ENCODE results near the gene SYDE2. TPM values are rescaled to one million over a fixed set of nuclear protein-coding genes. Genes with fewer than 3 reads are reported as not detected.
A peak's percentile ranks its signal among the peaks of the same experiment; 100 is the strongest.

Gene SYDE2
- total RNA-seq, 1 experiment from 2014 or later = 8.4 TPM

GRCh38 chr1:85115933-85116332 is 84.9 kb downstream of the SYDE2 start:
- Histone ChIP-seq H3K27me3 (replicated peaks) (no peaks in the 10 kb centered on the region), H3K4me3 (no peak overlapping the region), H3K9me3 (replicated peaks) (no peaks in the 10 kb centered on the region), H3K4me1 (replicated peaks) (no peaks in the 10 kb centered on the region), H3K36me3 (no peaks in the 10 kb centered on the region), H3K27ac (no peak overlapping the region)
- DNase-seq (ENCODE audit: low read depth in 1 of 2, low spot score in 2 of 2) = no peak

GRCh38 chr1:85111695-85112094 is 89.1 kb downstream of the SYDE2 start:
- no peaks in the 10 kb centered on the region for H3K36me3 ChIP-seq
- DNase-seq (ENCODE audit: low read depth in 1 of 2, low spot score in 2 of 2) = no peak
- no peak overlapping the region for H3K27ac ChIP-seq
- H3K27me3 ChIP-seq (replicated peaks) = peaks cover 5% of the 10 kb centered on the region; the same call in 1 of the 2 replicates
- H3K4me3 ChIP-seq = no peak overlapping the region
- H3K4me1 ChIP-seq (replicated peaks) = no peaks in the 10 kb centered on the region
- no peaks in the 10 kb centered on the region for H3K9me3 ChIP-seq (replicated peaks)

DNA sequence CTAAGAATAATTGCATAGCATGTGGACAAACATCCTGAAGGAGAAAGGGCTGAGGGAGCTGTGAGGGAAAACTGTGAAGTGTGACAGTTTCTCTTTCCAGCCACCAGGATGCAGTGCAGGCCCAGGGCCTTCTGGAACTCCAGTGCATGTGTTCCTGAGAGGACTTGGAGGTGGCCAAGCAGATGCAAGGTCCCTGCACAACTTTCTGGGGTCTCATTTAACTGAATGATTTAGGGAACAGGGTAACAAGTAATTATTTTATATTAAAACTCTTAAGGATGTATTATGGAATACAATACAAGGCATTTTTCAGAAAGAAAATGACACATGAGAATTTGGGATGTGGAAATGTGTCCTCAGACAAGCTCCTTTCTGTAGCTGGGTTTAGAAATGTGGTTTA is 91.3 kb downstream of the SYDE2 start:
- H3K36me3 ChIP-seq = no peaks in the 10 kb centered on the region
- no peak overlapping the region for H3K27ac ChIP-seq
- H3K4me3 ChIP-seq = no peak overlapping the region
- H3K4me1 ChIP-seq (replicated peaks) = no peaks in the 10 kb centered on the region
- DNase-seq (ENCODE audit: low read depth in 1 of 2, low spot score in 2 of 2) = peak; percentile 38 to 59
- H3K9me3 ChIP-seq (replicated peaks) = no peaks in the 10 kb centered on the region
- H3K27me3 ChIP-seq (replicated peaks) = peaks cover 6% of the 10 kb centered on the region

Other genes with a start within 250 kb of the SYDE2 start
- 1.4 and 1.9 TPM in 2 replicates for gene MCOLN2, start 203.9 kb downstream of the SYDE2 start, total RNA-seq (2014; rRNA removed; shearing (Covaris generic))
- gene MCOLN3, start 152.5 kb downstream of the SYDE2 start, total RNA-seq (2014; rRNA removed; shearing (Covaris generic)) = 0.16 TPM in 1 of 2 replicates, not detected in the other
- gene C1orf52, start 58.6 kb upstream of the SYDE2 start, total RNA-seq (2014; rRNA removed; shearing (Covaris generic)) = 26.5 and 28.3 TPM in 2 replicates
- gene BCL10, start 75.6 kb upstream of the SYDE2 start, total RNA-seq (2014; rRNA removed; shearing (Covaris generic)) = 26.8 and 31.9 TPM in 2 replicates